GM12801 (cell line): Measurements from ENCODE around the gene FMO3.

ENCODE experiments used
- TF ChIP-seq, protein P1 (sequence below): IDR thresholded peaks from one replicate; pipeline ENCODE4 v1.5.1; 2011; ENCODE audit warnings: control low read depth; ENCODE audit not compliant: insufficient read length; ENCODE audit errors: extremely low read depth

FMO3 gene

DNA sequence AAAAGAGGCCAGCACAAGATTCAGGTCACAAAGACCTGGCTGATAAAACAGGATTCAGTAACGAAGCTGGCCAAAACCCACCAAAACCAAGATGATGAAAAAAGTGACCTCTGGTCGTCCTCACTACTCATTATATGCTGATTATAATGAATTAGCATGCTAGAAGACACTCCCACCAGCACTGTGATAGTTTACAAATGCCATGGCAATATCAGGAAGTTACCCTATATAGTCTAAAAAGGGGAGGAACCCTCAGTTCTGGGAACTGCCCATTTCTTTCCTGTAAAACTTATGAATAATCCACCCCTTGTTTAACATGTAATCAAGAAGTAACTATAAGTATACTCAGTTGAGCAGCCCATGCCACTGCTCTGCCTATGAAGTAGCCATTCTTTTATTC lies 68.4 kb downstream of the FMO3 start:
- TF ChIP-seq, protein P1, sequence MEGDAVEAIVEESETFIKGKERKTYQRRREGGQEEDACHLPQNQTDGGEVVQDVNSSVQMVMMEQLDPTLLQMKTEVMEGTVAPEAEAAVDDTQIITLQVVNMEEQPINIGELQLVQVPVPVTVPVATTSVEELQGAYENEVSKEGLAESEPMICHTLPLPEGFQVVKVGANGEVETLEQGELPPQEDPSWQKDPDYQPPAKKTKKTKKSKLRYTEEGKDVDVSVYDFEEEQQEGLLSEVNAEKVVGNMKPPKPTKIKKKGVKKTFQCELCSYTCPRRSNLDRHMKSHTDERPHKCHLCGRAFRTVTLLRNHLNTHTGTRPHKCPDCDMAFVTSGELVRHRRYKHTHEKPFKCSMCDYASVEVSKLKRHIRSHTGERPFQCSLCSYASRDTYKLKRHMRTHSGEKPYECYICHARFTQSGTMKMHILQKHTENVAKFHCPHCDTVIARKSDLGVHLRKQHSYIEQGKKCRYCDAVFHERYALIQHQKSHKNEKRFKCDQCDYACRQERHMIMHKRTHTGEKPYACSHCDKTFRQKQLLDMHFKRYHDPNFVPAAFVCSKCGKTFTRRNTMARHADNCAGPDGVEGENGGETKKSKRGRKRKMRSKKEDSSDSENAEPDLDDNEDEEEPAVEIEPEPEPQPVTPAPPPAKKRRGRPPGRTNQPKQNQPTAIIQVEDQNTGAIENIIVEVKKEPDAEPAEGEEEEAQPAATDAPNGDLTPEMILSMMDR, result no peak

DNA sequence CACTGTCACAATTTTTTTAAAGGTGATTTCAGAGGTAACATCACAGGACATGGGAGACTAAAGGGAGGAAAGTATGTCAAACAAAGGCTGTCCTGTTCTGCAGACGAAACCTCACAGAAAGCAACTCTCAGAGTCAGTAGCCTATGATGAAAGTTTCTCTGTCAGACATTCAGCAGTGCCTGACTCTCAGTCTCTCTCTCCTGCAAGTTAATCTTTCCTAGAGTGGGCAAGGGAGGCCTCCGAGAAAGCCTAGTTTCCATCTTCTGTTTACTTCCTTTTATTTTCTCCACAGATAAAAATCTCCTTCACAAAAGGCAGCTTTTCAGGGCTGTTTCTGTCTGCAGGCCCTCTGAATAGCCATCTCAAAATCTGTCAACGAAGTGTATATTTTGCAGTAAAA lies 69.5 kb downstream of the FMO3 start:
- TF ChIP-seq, protein P1, result no peak

DNA sequence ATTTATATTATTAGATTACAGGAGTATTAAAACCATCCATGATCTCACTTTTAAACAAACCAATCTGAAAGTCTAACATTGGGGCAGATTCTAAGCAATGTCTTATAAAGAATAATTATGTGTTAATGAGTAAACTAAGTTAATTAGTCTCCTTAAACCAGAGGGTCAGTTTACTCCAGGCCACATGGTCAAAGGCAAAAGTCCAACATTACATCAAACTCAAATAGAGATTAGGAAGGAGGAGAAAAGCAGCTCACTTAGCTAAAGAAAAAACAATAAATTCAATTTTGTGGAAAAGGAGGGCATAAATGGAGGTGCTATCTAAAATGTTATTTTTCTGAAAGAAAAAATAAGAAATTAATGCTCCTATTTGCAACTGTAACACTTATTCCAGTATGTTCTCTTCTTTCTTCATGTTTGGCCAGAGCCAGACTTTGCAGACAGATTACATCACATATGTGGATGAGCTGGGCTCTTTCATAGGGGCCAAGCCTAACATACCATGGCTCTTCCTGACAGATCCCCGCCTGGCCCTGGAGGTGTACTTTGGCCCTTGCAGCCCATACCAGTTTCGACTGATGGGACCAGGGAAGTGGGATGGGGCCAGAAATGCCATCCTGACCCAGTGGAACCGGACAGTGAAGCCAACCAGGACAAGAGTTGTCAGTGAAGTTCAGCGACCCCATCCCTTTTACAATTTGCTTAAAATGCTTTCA lies 70.1 kb downstream of the FMO3 start:
- TF ChIP-seq, protein P1, result no peak

GRCh38 chr1:171161431-171161830 lies 70.7 kb downstream of the FMO3 start:
- TF ChIP-seq, protein P1, result no peak

GRCh38 chr1:171166361-171166760 lies 75.7 kb downstream of the FMO3 start:
- TF ChIP-seq, protein P1, result no peak
